ENCODE results near the gene NIN. TPM values are rescaled to one million over a fixed set of nuclear protein-coding genes. Genes with fewer than 3 reads are reported as not detected.

Gene NIN
- total RNA-seq, 1 donor from 2014 or later, result 21.0 TPM

- peaks cover 2% of the 10 kb centered on the region for H3K4me1 Mint-ChIP-seq (ENCODE audit: low read depth)
- H3K27ac Mint-ChIP-seq, result no peak overlapping the region
- no peaks in the 10 kb centered on the region for H3K9me3 Mint-ChIP-seq (ENCODE audit: low read depth)
- H3K36me3 Mint-ChIP-seq (ENCODE audit: insufficient read depth), result no peaks in the 10 kb centered on the region
- H3K4me3 Mint-ChIP-seq (ENCODE audit: low read depth), result no peak overlapping the region
- TF ChIP-seq CTCF (IDR thresholded peaks at IDR 0.05; ENCODE audit: unreplicated experiment), result no peak
- DNase-seq (ENCODE audit: low spot score, unreplicated experiment), result no peak
- H3K27me3 Mint-ChIP-seq, result peaks cover 3% of the 10 kb centered on the region
Measured at GRCh38 chr14:50783563-50783962, 47.4 kb downstream of the NIN start.

- Mint-ChIP-seq H3K36me3 (ENCODE audit: insufficient read depth) (no peaks in the 10 kb centered on the region), H3K4me1 (ENCODE audit: low read depth) (no peaks in the 10 kb centered on the region), H3K4me3 (ENCODE audit: low read depth) (no peak overlapping the region), H3K9me3 (ENCODE audit: low read depth) (no peaks in the 10 kb centered on the region), H3K27ac (no peak overlapping the region), H3K27me3 (peaks cover 3% of the 10 kb centered on the region)
- DNase-seq (ENCODE audit: low spot score, unreplicated experiment), result no peak
- TF ChIP-seq CTCF (IDR thresholded peaks at IDR 0.05; ENCODE audit: unreplicated experiment), result no peak
Measured at GRCh38 chr14:50780393-50780792, 50.6 kb downstream of the NIN start.

- Mint-ChIP-seq H3K9me3 (ENCODE audit: low read depth) (no peaks in the 10 kb centered on the region), H3K4me1 (ENCODE audit: low read depth) (no peaks in the 10 kb centered on the region), H3K36me3 (ENCODE audit: insufficient read depth) (no peaks in the 10 kb centered on the region), H3K27ac (no peak overlapping the region), H3K27me3 (peaks cover 3% of the 10 kb centered on the region), H3K4me3 (ENCODE audit: low read depth) (no peak overlapping the region)
- no peak for DNase-seq (ENCODE audit: low spot score, unreplicated experiment)
- no peak for TF ChIP-seq CTCF (IDR thresholded peaks at IDR 0.05; ENCODE audit: unreplicated experiment)
Measured at GRCh38 chr14:50778721-50779483, 52.1 kb downstream of the NIN start.

- TF ChIP-seq CTCF (IDR thresholded peaks at IDR 0.05; ENCODE audit: unreplicated experiment), result no peak
- Mint-ChIP-seq H3K36me3 (ENCODE audit: insufficient read depth) (peaks cover 6% of the 10 kb centered on the region), H3K27me3 (peaks cover 3% of the 10 kb centered on the region), H3K27ac (no peak overlapping the region), H3K4me3 (ENCODE audit: low read depth) (no peak overlapping the region), H3K9me3 (ENCODE audit: low read depth) (no peaks in the 10 kb centered on the region), H3K4me1 (ENCODE audit: low read depth) (no peaks in the 10 kb centered on the region)
- DNase-seq (ENCODE audit: low spot score, unreplicated experiment), result no peak
Measured at GRCh38 chr14:50776522-50776921, 54.4 kb downstream of the NIN start.

- Mint-ChIP-seq H3K27me3 (peaks cover 3% of the 10 kb centered on the region), H3K4me1 (ENCODE audit: low read depth) (no peaks in the 10 kb centered on the region), H3K9me3 (ENCODE audit: low read depth) (no peaks in the 10 kb centered on the region), H3K36me3 (ENCODE audit: insufficient read depth) (peaks cover 13% of the 10 kb centered on the region), H3K27ac (no peak overlapping the region), H3K4me3 (ENCODE audit: low read depth) (no peak overlapping the region)
- no peak for DNase-seq (ENCODE audit: low spot score, unreplicated experiment)
- TF ChIP-seq CTCF (IDR thresholded peaks at IDR 0.05; ENCODE audit: unreplicated experiment), result no peak
Measured at GRCh38 chr14:50775357-50775756, 55.6 kb downstream of the NIN start.

Measured in progenitor cell of endocrine pancreas (in vitro differentiated cells).